AML-193 (cell line): ENCODE results near the gene ZNF691.
"Not testable (repeated sequence)": the region's sequence is repeated elsewhere in the genome, so short reads cannot be mapped to it uniquely, and the experiment has no call there.

Experiments used
- DNase-seq, 2 experiments: peaks; one replicate each; lab custom pipeline; 2025; lab: John Stamatoyannopoulos, UW

ZNF691 gene

GRCh38 chr1:42860339-42861013, 14.1 kb downstream of the ZNF691 start:
- no peak for DNase-seq

GRCh38 chr1:42861014-42861399, 14.6 kb downstream of the ZNF691 start:
- DNase-seq: no peak

- DNase-seq: no peak
These were observed 20.1 kb downstream of the ZNF691 start for GRCh38 chr1:42866549-42866948.

GRCh38 chr1:42868466-42868865, 22.1 kb downstream of the ZNF691 start:
- not testable (repeated sequence) for DNase-seq

- DNase-seq: not testable (repeated sequence)
These were observed 22.8 kb downstream of the ZNF691 start for GRCh38 chr1:42869254-42869653.

- DNase-seq: not testable (repeated sequence)
These were observed 23.3 kb downstream of the ZNF691 start for GRCh38 chr1:42869751-42870150.

- DNase-seq: not testable (repeated sequence)
These were observed 26.7 kb downstream of the ZNF691 start for GRCh38 chr1:42873108-42873507.

GRCh38 chr1:42873670-42874069, 27.3 kb downstream of the ZNF691 start:
- no peak for DNase-seq

GRCh38 chr1:42876009-42876408, 29.6 kb downstream of the ZNF691 start:
- no peak for DNase-seq

GRCh38 chr1:42877380-42877779, 31.0 kb downstream of the ZNF691 start:
- no peak for DNase-seq

- no peak for DNase-seq
These were observed 34.0 kb downstream of the ZNF691 start for GRCh38 chr1:42880384-42880783.

GRCh38 chr1:42886046-42886739, 39.8 kb downstream of the ZNF691 start:
- DNase-seq: no peak

GRCh38 chr1:42886800-42887199, 40.4 kb downstream of the ZNF691 start:
- no peak for DNase-seq

GRCh38 chr1:42887366-42887765, 41.0 kb downstream of the ZNF691 start:
- DNase-seq: no peak

GRCh38 chr1:42888013-42888633, 41.7 kb downstream of the ZNF691 start:
- DNase-seq: no peak

GRCh38 chr1:42889264-42889663, 42.9 kb downstream of the ZNF691 start:
- DNase-seq: no peak

GRCh38 chr1:42891465-42892138, 45.2 kb downstream of the ZNF691 start:
- DNase-seq: no peak

GRCh38 chr1:42899960-42900359, 53.5 kb downstream of the ZNF691 start:
- DNase-seq: not testable (repeated sequence)
